SK-N-SH treated with all-trans-retinoic acid at 6 μM for 48 hours (cell line): ENCODE results near the gene FZR1.

ENCODE experiments used
- ARNTL ChIP-seq: fragments of 450-650 bp; formaldehyde crosslinking; IDR thresholded peaks from 2 replicates; pipeline ENCODE4 v1.5.0; 2020; ENCODE audit warnings: low read depth, mild to moderate bottlenecking, moderate library complexity, borderline replicate concordance
- CREB5 ChIP-seq: fragments of 250-450 bp; sonication (Bioruptor Pico); IDR thresholded peaks from 2 replicates; pipeline ENCODE4 v1.5.1; 2020; ENCODE audit warnings: low read depth, mild to moderate bottlenecking, moderate library complexity
- CSRNP3 ChIP-seq: fragments of 250-450 bp; sonication (Bioruptor Pico); IDR thresholded peaks from 2 replicates; pipeline ENCODE4 v1.5.1; 2021; ENCODE audit warnings: mild to moderate bottlenecking, moderate library complexity
- GLIS3 ChIP-seq: fragments of 250-450 bp; sonication (Bioruptor Pico); IDR thresholded peaks from 2 replicates; pipeline ENCODE4 v1.5.0; 2020; ENCODE audit warnings: mild to moderate bottlenecking, moderate library complexity
- ISL1 ChIP-seq: fragments of 250-450 bp; sonication (Bioruptor Pico); IDR thresholded peaks from 2 replicates; pipeline ENCODE4 v2.1.2; 2022; ENCODE audit warnings: mild to moderate bottlenecking, moderate library complexity
- OSR1 ChIP-seq: fragments of 250-450 bp; sonication (Bioruptor Pico); IDR thresholded peaks from 2 replicates; pipeline ENCODE4 v1.8.0; 2022; ENCODE audit warnings: moderate library complexity, mild to moderate bottlenecking, inconsistent platforms
- POU6F1 ChIP-seq: fragments of 250-450 bp; sonication (Bioruptor Pico); IDR thresholded peaks from 2 replicates; pipeline ENCODE4 v1.8.0; 2021; ENCODE audit warnings: low read depth, mild to moderate bottlenecking, moderate library complexity, borderline replicate concordance
- PPARA ChIP-seq: fragments of 250-450 bp; sonication (Bioruptor Pico); IDR thresholded peaks from 2 replicates; pipeline ENCODE4 v1.5.0; 2020; ENCODE audit warnings: mild to moderate bottlenecking, borderline replicate concordance
- RARB ChIP-seq: fragments of 250-450 bp; sonication (Bioruptor Pico); IDR thresholded peaks from 2 replicates; pipeline ENCODE4 v1.8.0; 2021; ENCODE audit warnings: mild to moderate bottlenecking, moderate library complexity
- ZFP3 ChIP-seq: fragments of 250-450 bp; sonication (Bioruptor Pico); IDR thresholded peaks from 2 replicates; pipeline ENCODE4 v1.5.0; 2020; ENCODE audit warnings: mild to moderate bottlenecking, moderate library complexity
- TF ChIP-seq, protein P1 (sequence below): fragments of 250-450 bp; sonication (Bioruptor Pico); IDR thresholded peaks from 2 replicates; pipeline ENCODE4 v1.8.0; 2020; ENCODE audit warnings: mild to moderate bottlenecking, moderate library complexity, borderline replicate concordance

DNA sequence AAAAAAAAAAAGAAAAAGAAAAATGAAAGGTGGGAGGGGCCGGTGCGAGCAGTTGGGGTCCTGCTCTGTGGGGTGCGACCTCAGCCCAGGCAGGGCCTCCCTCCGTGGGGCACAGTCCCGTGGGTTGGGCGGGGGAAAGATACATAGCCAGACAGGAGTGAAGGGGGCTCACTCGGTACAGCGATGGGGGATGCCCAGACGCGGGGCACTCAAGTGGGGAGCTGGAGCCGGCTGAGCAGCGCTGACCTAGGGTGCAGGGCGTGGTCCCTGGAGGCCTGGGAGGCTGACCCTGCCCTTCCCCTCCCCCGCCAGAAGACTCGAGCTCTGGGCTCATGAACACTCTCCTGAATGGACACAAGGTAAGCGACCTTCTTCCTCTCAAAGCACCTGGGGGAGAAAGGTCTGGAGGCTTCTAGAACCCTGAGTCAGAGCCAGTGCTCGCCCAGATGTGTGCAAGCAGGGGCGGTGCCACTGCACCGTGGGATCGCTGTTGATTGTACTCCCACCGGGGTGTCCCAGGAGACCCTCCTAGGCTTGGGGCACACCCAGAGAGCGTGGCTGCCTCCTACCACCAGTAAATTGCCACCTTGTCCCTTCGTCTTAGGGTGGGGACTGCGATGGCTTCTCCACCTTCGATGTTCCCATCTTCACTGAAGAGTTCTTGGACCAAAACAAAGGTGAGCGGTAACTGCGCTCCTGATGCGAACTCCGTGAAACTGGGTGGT, 70.0 kb downstream of the FZR1 start:
- TF ChIP-seq CREB5 (CRISPR knock-in tag) (no peak), PPARA (CRISPR knock-in tag) (no peak), ZFP3 (CRISPR knock-in tag) (no peak), GLIS3 (no peak), CSRNP3 (CRISPR knock-in tag) (no peak), OSR1 (CRISPR knock-in tag) (no peak), ARNTL (CRISPR knock-in tag) (no peak), ISL1 (CRISPR knock-in tag) (no peak), POU6F1 (CRISPR knock-in tag) (no peak), RARB (CRISPR knock-in tag) (no peak)
- TF ChIP-seq, protein P1, sequence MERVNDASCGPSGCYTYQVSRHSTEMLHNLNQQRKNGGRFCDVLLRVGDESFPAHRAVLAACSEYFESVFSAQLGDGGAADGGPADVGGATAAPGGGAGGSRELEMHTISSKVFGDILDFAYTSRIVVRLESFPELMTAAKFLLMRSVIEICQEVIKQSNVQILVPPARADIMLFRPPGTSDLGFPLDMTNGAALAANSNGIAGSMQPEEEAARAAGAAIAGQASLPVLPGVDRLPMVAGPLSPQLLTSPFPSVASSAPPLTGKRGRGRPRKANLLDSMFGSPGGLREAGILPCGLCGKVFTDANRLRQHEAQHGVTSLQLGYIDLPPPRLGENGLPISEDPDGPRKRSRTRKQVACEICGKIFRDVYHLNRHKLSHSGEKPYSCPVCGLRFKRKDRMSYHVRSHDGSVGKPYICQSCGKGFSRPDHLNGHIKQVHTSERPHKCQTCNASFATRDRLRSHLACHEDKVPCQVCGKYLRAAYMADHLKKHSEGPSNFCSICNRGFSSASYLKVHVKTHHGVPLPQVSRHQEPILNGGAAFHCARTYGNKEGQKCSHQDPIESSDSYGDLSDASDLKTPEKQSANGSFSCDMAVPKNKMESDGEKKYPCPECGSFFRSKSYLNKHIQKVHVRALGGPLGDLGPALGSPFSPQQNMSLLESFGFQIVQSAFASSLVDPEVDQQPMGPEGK = no peak
